NOMO-1 treated with dmso at 0.1 percent for 144 hours (cell line): ENCODE data around the gene LAMA2.
"Not testable (repeated sequence)": the region's sequence is repeated elsewhere in the genome, so short reads cannot be mapped to it uniquely, and the experiment has no call there.

Source experiments
- DNase-seq: peaks from one replicate; lab custom pipeline; 2025; ENCODE audit not compliant: unreplicated experiment; lab: John Stamatoyannopoulos, UW

The LAMA2 gene

GRCh38 chr6:129164032-129164431 lies 281.1 kb downstream of the LAMA2 start:
- no peak for DNase-seq

DNA sequence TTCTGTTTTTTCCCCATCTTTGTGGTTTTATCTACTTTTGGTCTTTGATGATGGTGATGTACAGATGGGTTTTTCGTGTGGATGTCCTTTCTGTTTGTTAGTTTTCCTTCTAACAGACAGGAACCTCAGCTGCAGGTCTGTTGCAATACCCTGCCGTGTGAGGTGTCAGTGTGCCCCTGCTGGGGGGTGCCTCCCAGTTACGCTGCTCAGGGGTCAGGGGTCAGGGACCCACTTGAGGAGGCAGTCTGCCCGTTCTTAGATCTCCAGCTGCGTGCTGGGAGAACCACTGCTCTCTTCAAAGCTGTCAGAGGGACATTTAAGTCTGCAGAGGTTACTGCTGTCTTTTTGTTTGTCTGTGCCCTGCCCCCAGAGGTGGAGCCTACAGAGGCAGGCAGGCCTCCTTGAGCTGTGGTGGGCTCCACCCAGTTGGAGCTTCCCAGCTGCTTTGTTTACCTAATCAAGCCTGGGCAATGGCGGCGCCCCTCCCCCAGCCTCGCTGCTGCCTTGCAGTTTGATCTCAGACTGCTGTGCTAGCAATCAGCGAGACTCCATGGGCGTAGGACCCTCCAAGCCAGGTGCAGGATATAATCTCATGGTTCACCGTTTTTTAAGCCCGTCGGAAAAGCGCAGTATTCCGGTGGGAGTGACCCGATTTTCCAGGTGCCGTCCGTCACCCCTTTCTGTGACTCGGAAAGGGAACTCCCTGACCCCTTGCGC lies 289.5 kb downstream of the LAMA2 start:
- not testable (repeated sequence) for DNase-seq

DNA sequence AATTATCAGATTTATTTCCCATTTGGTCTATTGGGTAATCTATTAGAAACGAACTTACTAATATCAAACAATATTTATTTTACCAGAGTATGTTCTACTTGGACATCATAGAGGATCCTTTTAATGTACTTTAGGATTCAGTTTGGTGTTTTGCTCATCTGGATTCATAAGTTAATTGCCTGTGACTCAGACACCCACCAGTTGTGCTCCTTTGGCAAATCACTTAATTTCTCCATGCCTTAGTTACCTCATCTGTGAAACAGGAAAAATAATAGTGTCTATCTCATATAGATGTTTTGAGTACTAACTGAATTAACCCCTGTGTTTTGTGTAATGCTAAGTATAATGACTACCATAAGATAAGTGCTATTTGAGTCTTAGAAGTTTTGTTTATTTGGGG lies 292.1 kb downstream of the LAMA2 start:
- no peak for DNase-seq

DNA sequence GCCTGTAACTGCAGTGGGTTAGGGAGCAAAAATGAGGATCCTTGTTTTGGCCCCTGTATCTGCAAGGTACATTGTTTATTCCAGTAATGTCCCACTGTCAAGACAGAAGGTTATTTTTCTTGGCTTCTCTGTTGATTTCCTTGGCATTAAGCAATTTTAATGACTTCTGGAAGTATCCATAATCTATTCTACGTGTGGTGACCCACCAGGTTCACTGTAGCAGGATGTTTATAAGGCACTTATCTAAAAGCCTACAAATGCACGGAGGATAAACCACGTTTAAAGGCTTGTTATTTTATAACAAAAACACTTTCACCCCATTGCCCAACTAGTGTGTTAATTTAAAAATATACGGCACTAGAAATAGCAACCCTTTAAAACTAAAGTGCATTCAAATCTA lies 294.9 kb downstream of the LAMA2 start:
- no peak for DNase-seq

GRCh38 chr6:129179283-129179682 lies 296.3 kb downstream of the LAMA2 start:
- DNase-seq: no peak

- DNase-seq: no peak
Measured at GRCh38 chr6:129181001-129181400, 298.1 kb downstream of the LAMA2 start.

DNA sequence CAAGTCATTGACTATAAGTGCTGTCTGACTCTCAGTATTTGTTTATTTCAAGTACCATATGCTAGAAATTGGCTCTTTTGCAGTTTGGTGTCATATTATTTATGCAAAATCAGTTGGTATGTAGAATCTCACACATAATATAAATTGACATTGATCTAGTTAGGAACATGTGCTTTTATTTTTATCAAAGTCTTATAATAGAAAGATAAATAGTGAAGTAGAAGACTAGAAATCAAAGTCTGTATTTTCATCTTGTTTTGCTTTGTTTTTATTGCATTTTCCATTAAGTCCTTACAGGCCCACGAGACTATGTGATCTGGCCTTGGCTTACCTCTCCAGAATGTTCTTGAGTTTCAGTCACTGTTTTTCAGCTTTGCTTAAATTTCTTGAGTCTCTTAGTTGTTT lies 300.3 kb downstream of the LAMA2 start:
- no peak for DNase-seq

GRCh38 chr6:129183681-129184301 lies 300.9 kb downstream of the LAMA2 start:
- no peak for DNase-seq

- DNase-seq: no peak
Measured at GRCh38 chr6:129184324-129184723, 301.4 kb downstream of the LAMA2 start.

GRCh38 chr6:129184808-129185366 lies 301.9 kb downstream of the LAMA2 start:
- DNase-seq: no peak

DNA sequence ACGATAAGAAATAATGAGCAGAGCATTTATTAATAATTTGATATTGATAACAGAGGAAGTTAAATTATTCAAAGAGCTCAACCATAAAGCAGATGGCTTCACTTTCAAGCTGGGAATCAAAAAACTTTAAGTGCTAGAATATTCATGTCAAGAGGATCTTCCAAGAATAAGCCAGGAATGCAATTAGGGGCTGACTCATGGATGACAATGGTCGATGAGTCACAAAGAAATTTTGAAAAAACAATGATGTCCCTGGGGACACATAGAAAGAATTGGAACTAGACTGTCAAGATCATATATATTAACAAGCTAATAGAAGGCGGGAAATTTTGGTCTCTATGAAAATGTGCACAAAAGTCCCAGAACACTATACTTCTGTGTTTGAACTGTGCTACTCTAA lies 304.1 kb downstream of the LAMA2 start:
- DNase-seq: no peak

- no peak for DNase-seq
Measured at GRCh38 chr6:129188306-129188705, 305.4 kb downstream of the LAMA2 start.

GRCh38 chr6:129188795-129189194 lies 305.9 kb downstream of the LAMA2 start:
- DNase-seq: no peak

- no peak for DNase-seq
Measured at GRCh38 chr6:129189266-129189665, 306.3 kb downstream of the LAMA2 start.

GRCh38 chr6:129191235-129191634 lies 308.3 kb downstream of the LAMA2 start:
- no peak for DNase-seq

DNA sequence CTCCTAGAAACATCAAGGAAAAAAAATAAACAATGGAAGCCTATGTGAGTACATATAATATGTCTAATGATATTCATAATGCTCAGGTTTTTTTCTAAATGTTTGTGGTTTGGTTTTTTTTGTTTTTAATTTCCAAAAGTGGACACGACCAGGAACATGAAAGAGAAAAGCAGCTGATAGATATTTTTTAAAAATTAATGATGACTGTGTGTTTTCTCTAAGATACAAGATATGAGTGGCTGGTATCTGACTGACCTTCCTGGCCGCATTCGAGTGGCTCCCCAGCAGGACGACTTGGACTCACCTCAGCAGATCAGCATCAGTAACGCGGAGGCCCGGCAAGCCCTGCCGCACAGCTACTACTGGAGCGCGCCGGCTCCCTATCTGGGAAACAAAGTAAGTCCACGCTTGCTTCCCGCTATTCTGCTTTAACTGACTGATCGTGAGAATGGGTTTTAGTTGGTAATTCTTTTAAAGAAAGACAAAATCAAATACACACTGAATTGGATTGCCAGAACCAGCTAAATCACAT lies 309.6 kb downstream of the LAMA2 start:
- no peak for DNase-seq

GRCh38 chr6:129194306-129194941 lies 311.5 kb downstream of the LAMA2 start:
- DNase-seq: no peak

GRCh38 chr6:129195161-129195560 lies 312.2 kb downstream of the LAMA2 start:
- no peak for DNase-seq

DNA sequence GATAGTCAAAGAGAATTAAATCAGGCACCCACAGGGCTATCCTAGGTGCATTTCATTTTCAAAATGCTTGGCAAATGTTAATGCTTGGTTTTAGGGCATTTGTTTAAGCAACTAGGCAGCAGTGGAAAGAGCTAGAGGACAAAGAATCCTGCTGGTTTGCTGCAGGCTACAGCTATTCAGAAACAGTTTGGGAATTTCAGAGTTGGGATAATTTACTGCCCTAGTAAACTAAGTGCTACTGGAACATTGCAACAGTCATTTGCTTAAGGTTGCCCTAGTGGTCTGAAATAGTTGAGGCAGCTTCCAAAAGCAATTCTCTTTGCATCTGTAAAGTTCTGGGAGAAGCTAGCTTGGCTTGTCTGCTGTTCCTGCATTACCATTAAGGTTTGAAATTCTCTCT lies 312.7 kb downstream of the LAMA2 start:
- no peak for DNase-seq

GRCh38 chr6:129197154-129197553 lies 314.2 kb downstream of the LAMA2 start:
- DNase-seq: no peak

- no peak for DNase-seq
Measured at GRCh38 chr6:129200151-129200550, 317.2 kb downstream of the LAMA2 start.
